Colonic mucosa (tissue), 4 donors: Measurements from ENCODE around the gene ST8SIA2. TPM values are rescaled to one million over a fixed set of nuclear protein-coding genes. Genes with fewer than 3 reads are reported as not detected.

Experiments
- DNase-seq: peaks from one replicate; pipeline ENCODE4 v3.0.0-alpha.2; 2020
- H3K27ac ChIP-seq: fragments of 200-600 bp; one replicate; pipeline ENCODE4 v1.8.0; 2021
- H3K27me3 ChIP-seq: fragments of 200-600 bp; one replicate; pipeline ENCODE4 v1.8.0; 2021
- H3K36me3 ChIP-seq: fragments of 200-600 bp; one replicate; pipeline ENCODE4 v1.8.0; 2021
- H3K4me1 ChIP-seq: fragments of 200-600 bp; one replicate; pipeline ENCODE4 v1.8.0; 2021; ENCODE audit warnings: mild to moderate bottlenecking
- H3K4me3 ChIP-seq: fragments of 200-600 bp; one replicate; pipeline ENCODE4 v1.8.0; 2021
- H3K9ac ChIP-seq, 2 donors: one replicate each; pipeline ENCODE4 v1.7.0; 2013; ENCODE audit warnings: control low read depth in 2 of 2, low read depth in 2 of 2, low read length in 2 of 2
- H3K9me3 ChIP-seq: fragments of 200-600 bp; one replicate; pipeline ENCODE4 v1.8.0; 2021
- intact Hi-C: fragments of 100-400 bp; cut with DNase I; formaldehyde crosslinking; loops from one replicate; pipeline ENCODE4 v1.14.1; 2022
- total RNA-seq, 2 donors: library from RNA; stranded (reverse); fragmentation: NEBNext Ultra II Directional in 1 of 2; extraction: Animal tissue kit (Norgen Biotek cat#: 25700) in 1 of 2; gene quantifications; one replicate each; pipeline ENCODE4 v1.2.1, GENCODE V29; 2021
- TF ChIP-seq, protein P1 (sequence below): fragments of 200-600 bp; IDR thresholded peaks from one replicate; pipeline ENCODE4 v1.8.0; 2022; ENCODE audit warnings: antibody characterized with exemption, mild to moderate bottlenecking
- donor health status: healthy.
- donor health status: DM: no; HTN: no; CAD: no.
- donor health status: DM: no; HTN: no; CAD: no.

The ST8SIA2 gene
- total RNA-seq, 2 donors from 2014 or later = 0.25 to 0.42 TPM

- intact Hi-C loops = no loop called here
- no peak for DNase-seq
- no peak overlapping the region for H3K4me3 ChIP-seq
- H3K4me1 ChIP-seq = no peaks in the 10 kb centered on the region
- H3K36me3 ChIP-seq = no peaks in the 10 kb centered on the region
- TF ChIP-seq, protein P1, sequence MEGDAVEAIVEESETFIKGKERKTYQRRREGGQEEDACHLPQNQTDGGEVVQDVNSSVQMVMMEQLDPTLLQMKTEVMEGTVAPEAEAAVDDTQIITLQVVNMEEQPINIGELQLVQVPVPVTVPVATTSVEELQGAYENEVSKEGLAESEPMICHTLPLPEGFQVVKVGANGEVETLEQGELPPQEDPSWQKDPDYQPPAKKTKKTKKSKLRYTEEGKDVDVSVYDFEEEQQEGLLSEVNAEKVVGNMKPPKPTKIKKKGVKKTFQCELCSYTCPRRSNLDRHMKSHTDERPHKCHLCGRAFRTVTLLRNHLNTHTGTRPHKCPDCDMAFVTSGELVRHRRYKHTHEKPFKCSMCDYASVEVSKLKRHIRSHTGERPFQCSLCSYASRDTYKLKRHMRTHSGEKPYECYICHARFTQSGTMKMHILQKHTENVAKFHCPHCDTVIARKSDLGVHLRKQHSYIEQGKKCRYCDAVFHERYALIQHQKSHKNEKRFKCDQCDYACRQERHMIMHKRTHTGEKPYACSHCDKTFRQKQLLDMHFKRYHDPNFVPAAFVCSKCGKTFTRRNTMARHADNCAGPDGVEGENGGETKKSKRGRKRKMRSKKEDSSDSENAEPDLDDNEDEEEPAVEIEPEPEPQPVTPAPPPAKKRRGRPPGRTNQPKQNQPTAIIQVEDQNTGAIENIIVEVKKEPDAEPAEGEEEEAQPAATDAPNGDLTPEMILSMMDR = no peak
- no peak overlapping the region for H3K27ac ChIP-seq
- H3K9me3 ChIP-seq = no peaks in the 10 kb centered on the region
- H3K27me3 ChIP-seq = no peaks in the 10 kb centered on the region
- H3K9ac ChIP-seq = no peak overlapping the region
These were observed 99.0 kb downstream of the ST8SIA2 start for GRCh38 chr15:92492551-92493115.

DNA sequence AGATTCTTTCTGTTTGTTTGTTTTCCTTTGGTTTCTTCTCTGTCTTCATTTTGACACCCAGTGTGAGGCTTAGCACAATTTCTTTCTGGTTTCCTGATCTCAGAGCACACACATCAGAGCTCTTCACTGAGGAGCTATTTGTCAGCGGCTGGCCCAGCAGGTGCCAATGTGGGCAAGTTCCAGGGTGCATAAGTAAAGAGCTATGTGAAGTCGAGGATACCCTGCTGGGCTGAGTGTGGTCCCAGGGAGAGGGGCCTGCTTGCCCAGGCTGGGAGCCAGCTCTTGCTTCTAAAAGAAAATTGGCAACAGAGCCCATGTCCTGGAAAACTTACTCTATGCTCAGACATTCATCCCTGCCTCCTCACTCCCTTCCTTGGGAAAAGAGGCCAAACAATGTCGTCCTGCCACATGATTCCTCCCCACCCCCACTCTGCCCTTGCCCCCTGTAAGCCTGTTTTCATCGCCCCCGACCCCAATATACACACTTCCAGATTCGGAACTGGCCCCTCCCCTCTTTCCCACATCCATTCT, 101.2 kb downstream of the ST8SIA2 start:
- H3K4me1 ChIP-seq = no peaks in the 10 kb centered on the region
- no peaks in the 10 kb centered on the region for H3K27me3 ChIP-seq
- no peak overlapping the region for H3K27ac ChIP-seq
- no peaks in the 10 kb centered on the region for H3K36me3 ChIP-seq
- DNase-seq = no peak
- H3K9ac ChIP-seq = no peak overlapping the region
- H3K9me3 ChIP-seq = no peaks in the 10 kb centered on the region
- TF ChIP-seq, protein P1 = no peak
- no peak overlapping the region for H3K4me3 ChIP-seq
- intact Hi-C loops = no loop called here

DNA sequence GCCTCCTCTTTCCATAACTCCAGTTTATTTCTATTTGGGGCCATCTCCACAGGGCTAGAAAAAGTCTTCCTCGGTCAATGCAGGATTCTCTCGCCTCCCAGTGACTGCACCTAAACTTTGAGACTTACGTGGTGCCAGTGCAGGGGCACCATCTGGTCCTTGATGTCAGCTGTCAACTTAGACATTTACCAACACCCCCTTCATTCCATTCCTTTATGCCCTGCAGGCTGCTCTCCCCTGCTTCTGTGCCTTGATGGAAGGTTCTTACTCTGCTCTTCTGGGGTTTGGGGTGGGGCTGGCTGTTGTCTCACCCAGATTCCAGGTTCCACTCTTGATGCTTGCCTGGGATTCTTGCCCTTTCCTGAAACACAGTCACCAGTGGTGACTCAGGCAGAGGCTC, 101.8 kb downstream of the ST8SIA2 start:
- Histone ChIP-seq H3K36me3 (no peaks in the 10 kb centered on the region), H3K27me3 (no peaks in the 10 kb centered on the region), H3K27ac (no peak overlapping the region), H3K4me1 (no peaks in the 10 kb centered on the region), H3K9me3 (no peaks in the 10 kb centered on the region), H3K9ac (no peak overlapping the region), H3K4me3 (no peak overlapping the region)
- intact Hi-C loops = no loop called here
- DNase-seq = no peak
- TF ChIP-seq, protein P1 = no peak

DNA sequence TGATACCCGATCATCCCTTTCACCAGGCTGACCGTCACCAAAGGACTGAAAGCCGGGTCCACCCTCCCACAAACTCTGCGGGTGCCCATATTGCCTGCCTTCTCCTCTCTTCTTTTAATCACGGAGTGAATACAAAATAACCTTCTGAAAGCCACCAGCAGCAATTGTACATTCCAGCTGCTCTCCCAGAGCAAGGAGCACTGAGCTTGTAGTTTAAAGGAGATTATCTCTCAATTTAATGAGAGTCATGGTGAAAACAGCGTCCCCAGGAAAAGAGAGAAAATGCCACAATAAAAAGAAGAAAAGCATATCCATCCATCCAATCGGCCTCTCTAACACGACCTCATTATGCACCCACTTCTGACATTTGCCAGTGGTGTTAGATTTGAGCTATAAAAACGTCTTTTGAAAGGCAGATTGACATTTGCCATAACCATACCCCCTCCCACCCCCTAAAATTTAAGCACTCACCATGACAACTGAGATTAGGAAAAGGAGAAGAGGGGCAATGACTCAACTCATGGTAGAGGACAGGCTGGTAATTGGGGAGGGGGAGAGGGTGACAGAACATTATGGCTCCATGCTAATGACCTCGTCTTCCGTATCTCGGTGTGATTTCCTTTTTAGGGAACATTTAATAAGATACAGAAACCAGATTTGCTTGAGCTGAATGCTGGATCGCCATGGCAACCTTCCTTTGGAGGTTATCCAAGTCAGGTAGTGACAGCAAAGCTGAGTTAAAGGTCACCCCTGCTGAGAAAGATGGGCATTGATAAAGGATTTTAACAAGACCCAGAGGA, 106.2 kb downstream of the ST8SIA2 start:
- H3K4me1 ChIP-seq = no peaks in the 10 kb centered on the region
- intact Hi-C loops = no loop called here
- DNase-seq = no peak
- no peak overlapping the region for H3K9ac ChIP-seq
- H3K4me3 ChIP-seq = no peak overlapping the region
- no peak overlapping the region for H3K27ac ChIP-seq
- H3K36me3 ChIP-seq = no peaks in the 10 kb centered on the region
- H3K9me3 ChIP-seq = no peaks in the 10 kb centered on the region
- H3K27me3 ChIP-seq = no peaks in the 10 kb centered on the region
- TF ChIP-seq, protein P1 = no peak

- no peak overlapping the region for H3K27ac ChIP-seq
These were observed 108.7 kb downstream of the ST8SIA2 start for GRCh38 chr15:92502336-92502735.

More at GRCh38 chr15:92502336-92502735, 108.7 kb downstream of the ST8SIA2 start:
- intact Hi-C loops = no loop called here
- Histone ChIP-seq H3K9me3 (no peaks in the 10 kb centered on the region), H3K4me3 (no peak overlapping the region), H3K9ac (no peak overlapping the region), H3K36me3 (no peaks in the 10 kb centered on the region), H3K4me1 (no peaks in the 10 kb centered on the region), H3K27me3 (no peaks in the 10 kb centered on the region)
- TF ChIP-seq, protein P1 = no peak
- DNase-seq = no peak
